Smooth muscle cell (in vitro differentiated cells): ENCODE measurements around the gene SYT2. TPM values are rescaled to one million over a fixed set of nuclear protein-coding genes. Genes with fewer than 3 reads are reported as not detected.

Experiments
- DNase-seq: peaks from one replicate; lab custom pipeline; 2025; ENCODE audit not compliant: unreplicated experiment; lab: John Stamatoyannopoulos, UW
- H2AFZ ChIP-seq: fragments of 200-600 bp; sonication (generic); 2 replicates; pipeline ENCODE4 v1.6.0; 2016; ENCODE audit warnings: antibody characterized with exemption, low read depth, mild to moderate bottlenecking
- H3F3A ChIP-seq: fragments of 200-600 bp; sonication (generic); 2 replicates; pipeline ENCODE4 v1.6.0; 2017; ENCODE audit warnings: antibody characterized with exemption, low read depth
- H3K27ac ChIP-seq: fragments of 200-600 bp; sonication (generic); 2 replicates; pipeline ENCODE4 v1.5.1; 2016; ENCODE audit warnings: low read depth, mild to moderate bottlenecking
- H3K27me3 ChIP-seq: fragments of 200-600 bp; sonication (generic); 2 replicates; pipeline ENCODE4 v1.6.1; 2016; ENCODE audit warnings: low read depth, mild to moderate bottlenecking
- H3K36me3 ChIP-seq: fragments of 200-600 bp; sonication (generic); 2 replicates; pipeline ENCODE4 v1.5.1; 2016; ENCODE audit warnings: low read depth
- H3K4me1 ChIP-seq: fragments of 200-600 bp; sonication (generic); 2 replicates; pipeline ENCODE4 v1.5.1; 2016; ENCODE audit warnings: low read depth
- H3K4me2 ChIP-seq: fragments of 200-600 bp; sonication (generic); 2 replicates; pipeline ENCODE4 v1.6.0; 2016; ENCODE audit warnings: mild to moderate bottlenecking
- H3K4me3 ChIP-seq: fragments of 200-600 bp; sonication (generic); 2 replicates; pipeline ENCODE4 v1.5.1; 2016; ENCODE audit warnings: mild to moderate bottlenecking
- H3K79me2 ChIP-seq: fragments of 200-600 bp; sonication (generic); 2 replicates; pipeline ENCODE4 v1.6.0; 2016; ENCODE audit warnings: low read depth, mild to moderate bottlenecking
- H3K9ac ChIP-seq: fragments of 200-600 bp; sonication (generic); 2 replicates; pipeline ENCODE4 v1.6.0; 2016; ENCODE audit warnings: low read depth
- H3K9me3 ChIP-seq: fragments of 200-600 bp; sonication (generic); replicated peaks from 2 replicates; pipeline ENCODE4 v1.5.1; 2016; ENCODE audit warnings: low read depth
- H4K20me1 ChIP-seq: fragments of 200-600 bp; sonication (generic); 2 replicates; pipeline ENCODE4 v1.6.0; 2016; ENCODE audit warnings: low read depth
- WGBS: methylation state at CpG from one replicate; pipeline ENCODE4 v1.1.7; 2016; ENCODE audit warnings: low lambda C conversion rate; 5-methylcytosine and 5-hydroxymethylcytosine counted together
- polyA plus RNA-seq: library from polyadenylated mRNA; unstranded; fragments of >200 nt; fragmentation: Nextera tagmentation; extraction: Ambion mirVana; gene quantifications from 2 replicates; pipeline ENCODE4 v1.2.1, GENCODE V29; 2016
- total RNA-seq: library from RNA; depleted of rRNA; stranded (reverse); fragments of >200 nt; gene quantifications from 2 replicates; pipeline ENCODE4 v1.2.3, GENCODE V29; 2014
- TF ChIP-seq, protein P1 (sequence below): fragments of 200-600 bp; sonication (generic); IDR thresholded peaks from 2 replicates; pipeline ENCODE4 v1.5.1; 2017; ENCODE audit warnings: borderline replicate concordance, mild to moderate bottlenecking, antibody characterized with exemption; ENCODE audit not compliant: insufficient read depth, poor library complexity, severe bottlenecking

SYT2 gene
- total and polyA plus RNA-seq, 2 experiments from 2014 or later = not detected

DNA sequence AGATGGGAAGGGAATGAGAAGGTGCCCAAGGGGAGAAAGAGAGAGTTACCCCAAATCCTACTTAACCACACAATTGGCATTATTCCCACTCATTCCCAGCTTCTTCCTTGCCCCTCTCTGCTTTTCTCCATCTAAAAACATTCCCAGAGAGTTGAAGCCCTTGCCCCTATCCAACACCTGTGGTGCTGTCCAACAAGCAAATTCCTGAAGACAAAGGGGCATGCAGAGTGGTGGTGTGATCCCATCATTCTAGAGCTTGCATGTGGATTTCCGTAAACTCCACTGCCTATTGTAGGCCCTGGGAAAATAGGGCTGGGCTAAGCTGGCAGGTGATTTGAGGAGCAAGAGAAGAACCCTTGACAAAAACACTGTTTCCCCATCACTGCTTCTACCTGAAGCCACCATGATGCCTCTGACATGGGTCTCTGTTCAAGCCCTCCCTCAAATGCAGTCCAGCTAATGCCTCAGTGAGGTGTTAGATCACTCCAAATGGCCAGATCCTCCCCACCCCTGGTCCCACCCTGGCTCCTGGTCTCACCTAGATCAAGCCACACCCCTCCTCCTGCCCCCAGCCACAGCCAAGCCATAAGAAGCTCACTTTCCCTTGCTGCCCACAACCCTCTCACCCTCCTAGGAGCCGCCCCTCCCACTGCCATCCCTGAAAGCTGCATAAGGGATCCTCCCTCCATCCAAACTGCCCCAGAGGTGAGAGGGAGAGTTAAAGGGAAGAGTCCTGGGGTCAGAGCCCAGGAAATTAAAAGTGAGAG is 29.5 kb downstream of the SYT2 start:
- peaks cover 10% of the 10 kb centered on the region for H3K27me3 ChIP-seq
- H3K4me2 ChIP-seq = no peak overlapping the region
- 85% methylated on average over 2 of the region's 2 CpGs for WGBS

DNA sequence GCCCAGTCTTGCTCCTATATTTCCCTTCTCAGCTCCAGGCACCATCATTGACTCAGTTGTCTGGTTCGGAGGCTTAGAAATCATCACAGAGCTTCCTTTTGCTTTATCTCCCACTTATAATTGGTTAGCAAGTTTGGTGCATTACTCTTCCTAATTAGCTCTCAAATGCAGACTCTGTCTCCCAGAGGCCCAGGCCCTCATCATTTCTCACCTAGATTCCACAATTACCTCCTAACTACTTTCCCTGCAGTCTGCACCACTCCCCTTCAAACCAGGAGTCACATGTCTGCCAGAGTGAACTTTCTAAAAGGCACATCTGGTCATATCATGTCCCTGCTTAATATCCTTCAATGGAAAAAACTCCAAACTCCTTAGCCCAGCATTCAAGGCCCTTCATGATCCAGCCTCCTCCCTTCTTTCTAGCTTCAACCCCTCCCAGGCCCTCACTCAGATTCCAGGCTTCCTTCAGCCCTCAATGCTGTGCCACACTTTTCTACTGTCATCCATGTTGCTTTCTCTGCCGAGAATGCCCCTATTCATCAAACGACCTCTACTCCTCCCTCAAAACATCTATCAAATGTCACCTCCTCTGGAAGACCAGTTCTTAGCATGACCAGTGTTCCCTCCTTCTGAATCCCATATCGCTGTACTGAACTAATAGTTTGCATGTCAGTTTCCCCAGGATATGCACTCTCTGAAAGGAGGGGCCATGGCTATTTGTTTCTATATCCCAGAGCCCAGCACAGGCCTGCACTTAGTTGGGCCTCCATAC is 30.7 kb downstream of the SYT2 start:
- DNase-seq = no peak
- Histone ChIP-seq H3K79me2 (no peaks in the 10 kb centered on the region), H2AFZ (no peak overlapping the region), H3K4me3 (no peak overlapping the region), H3K27ac (no peak overlapping the region), H4K20me1 (no peaks in the 10 kb centered on the region), H3F3A (no peaks in the 10 kb centered on the region), H3K9me3 (no peaks in the 10 kb centered on the region), H3K27me3 (peaks cover 5% of the 10 kb centered on the region), H3K36me3 (no peaks in the 10 kb centered on the region), H3K9ac (no peak overlapping the region), H3K4me1 (no peaks in the 10 kb centered on the region), H3K4me2 (no peak overlapping the region)
- whole genome bisulfite sequencing = 91% methylated on average over 4 of the region's 4 CpGs
- TF ChIP-seq, protein P1, sequence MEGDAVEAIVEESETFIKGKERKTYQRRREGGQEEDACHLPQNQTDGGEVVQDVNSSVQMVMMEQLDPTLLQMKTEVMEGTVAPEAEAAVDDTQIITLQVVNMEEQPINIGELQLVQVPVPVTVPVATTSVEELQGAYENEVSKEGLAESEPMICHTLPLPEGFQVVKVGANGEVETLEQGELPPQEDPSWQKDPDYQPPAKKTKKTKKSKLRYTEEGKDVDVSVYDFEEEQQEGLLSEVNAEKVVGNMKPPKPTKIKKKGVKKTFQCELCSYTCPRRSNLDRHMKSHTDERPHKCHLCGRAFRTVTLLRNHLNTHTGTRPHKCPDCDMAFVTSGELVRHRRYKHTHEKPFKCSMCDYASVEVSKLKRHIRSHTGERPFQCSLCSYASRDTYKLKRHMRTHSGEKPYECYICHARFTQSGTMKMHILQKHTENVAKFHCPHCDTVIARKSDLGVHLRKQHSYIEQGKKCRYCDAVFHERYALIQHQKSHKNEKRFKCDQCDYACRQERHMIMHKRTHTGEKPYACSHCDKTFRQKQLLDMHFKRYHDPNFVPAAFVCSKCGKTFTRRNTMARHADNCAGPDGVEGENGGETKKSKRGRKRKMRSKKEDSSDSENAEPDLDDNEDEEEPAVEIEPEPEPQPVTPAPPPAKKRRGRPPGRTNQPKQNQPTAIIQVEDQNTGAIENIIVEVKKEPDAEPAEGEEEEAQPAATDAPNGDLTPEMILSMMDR = no peak

More for the DNA sequence above, 29.5 kb downstream of the SYT2 start:
- Histone ChIP-seq H3K4me3 (no peak overlapping the region), H3K4me1 (no peaks in the 10 kb centered on the region), H3K27ac (no peak overlapping the region), H3K36me3 (no peaks in the 10 kb centered on the region), H3K79me2 (no peaks in the 10 kb centered on the region), H2AFZ (no peak overlapping the region), H3K9ac (no peak overlapping the region), H4K20me1 (no peaks in the 10 kb centered on the region), H3F3A (no peaks in the 10 kb centered on the region), H3K9me3 (no peaks in the 10 kb centered on the region)
- TF ChIP-seq, protein P1 = no peak
- DNase-seq = no peak

DNA sequence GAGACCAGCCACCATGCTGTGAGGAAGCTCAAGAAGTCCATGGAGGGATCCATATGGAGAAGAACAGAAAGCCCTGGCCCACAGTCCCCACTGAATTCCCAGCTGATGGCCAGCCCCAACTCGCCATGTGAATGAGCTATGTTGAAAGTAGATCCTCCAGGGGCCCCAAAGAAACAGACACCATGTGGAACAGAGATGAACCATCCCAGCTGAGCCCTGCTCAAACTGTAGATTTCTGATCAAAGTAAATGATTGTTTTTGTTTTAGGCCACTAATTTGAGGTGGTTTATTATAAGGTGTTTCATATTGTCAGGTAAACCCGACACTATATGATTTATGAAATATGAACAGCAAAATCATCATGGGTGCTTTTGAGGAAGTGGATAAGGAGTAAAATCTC is 32.8 kb downstream of the SYT2 start:
- Histone ChIP-seq H3K4me2 (no peak overlapping the region), H3F3A (no peaks in the 10 kb centered on the region), H4K20me1 (no peaks in the 10 kb centered on the region), H3K27ac (no peak overlapping the region), H3K36me3 (no peaks in the 10 kb centered on the region), H3K79me2 (no peaks in the 10 kb centered on the region), H3K4me1 (no peaks in the 10 kb centered on the region), H3K9me3 (no peaks in the 10 kb centered on the region), H3K9ac (no peak overlapping the region), H3K27me3 (no peaks in the 10 kb centered on the region), H2AFZ (no peak overlapping the region), H3K4me3 (no peak overlapping the region)
- 93% methylated on average over 2 of the region's 2 CpGs for WGBS
- TF ChIP-seq, protein P1 = no peak
- no peak for DNase-seq
